NCI-H1105 (cell line): ENCODE results near the gene SLC45A3.
"Not testable (repeated sequence)": the region's sequence is repeated elsewhere in the genome, so short reads cannot be mapped to it uniquely, and the experiment has no call there.

ENCODE experiments used
- DNase-seq: peaks from one replicate; lab custom pipeline; 2025; lab: John Stamatoyannopoulos, UW

The SLC45A3 gene, protein sequence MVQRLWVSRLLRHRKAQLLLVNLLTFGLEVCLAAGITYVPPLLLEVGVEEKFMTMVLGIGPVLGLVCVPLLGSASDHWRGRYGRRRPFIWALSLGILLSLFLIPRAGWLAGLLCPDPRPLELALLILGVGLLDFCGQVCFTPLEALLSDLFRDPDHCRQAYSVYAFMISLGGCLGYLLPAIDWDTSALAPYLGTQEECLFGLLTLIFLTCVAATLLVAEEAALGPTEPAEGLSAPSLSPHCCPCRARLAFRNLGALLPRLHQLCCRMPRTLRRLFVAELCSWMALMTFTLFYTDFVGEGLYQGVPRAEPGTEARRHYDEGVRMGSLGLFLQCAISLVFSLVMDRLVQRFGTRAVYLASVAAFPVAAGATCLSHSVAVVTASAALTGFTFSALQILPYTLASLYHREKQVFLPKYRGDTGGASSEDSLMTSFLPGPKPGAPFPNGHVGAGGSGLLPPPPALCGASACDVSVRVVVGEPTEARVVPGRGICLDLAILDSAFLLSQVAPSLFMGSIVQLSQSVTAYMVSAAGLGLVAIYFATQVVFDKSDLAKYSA

DNA sequence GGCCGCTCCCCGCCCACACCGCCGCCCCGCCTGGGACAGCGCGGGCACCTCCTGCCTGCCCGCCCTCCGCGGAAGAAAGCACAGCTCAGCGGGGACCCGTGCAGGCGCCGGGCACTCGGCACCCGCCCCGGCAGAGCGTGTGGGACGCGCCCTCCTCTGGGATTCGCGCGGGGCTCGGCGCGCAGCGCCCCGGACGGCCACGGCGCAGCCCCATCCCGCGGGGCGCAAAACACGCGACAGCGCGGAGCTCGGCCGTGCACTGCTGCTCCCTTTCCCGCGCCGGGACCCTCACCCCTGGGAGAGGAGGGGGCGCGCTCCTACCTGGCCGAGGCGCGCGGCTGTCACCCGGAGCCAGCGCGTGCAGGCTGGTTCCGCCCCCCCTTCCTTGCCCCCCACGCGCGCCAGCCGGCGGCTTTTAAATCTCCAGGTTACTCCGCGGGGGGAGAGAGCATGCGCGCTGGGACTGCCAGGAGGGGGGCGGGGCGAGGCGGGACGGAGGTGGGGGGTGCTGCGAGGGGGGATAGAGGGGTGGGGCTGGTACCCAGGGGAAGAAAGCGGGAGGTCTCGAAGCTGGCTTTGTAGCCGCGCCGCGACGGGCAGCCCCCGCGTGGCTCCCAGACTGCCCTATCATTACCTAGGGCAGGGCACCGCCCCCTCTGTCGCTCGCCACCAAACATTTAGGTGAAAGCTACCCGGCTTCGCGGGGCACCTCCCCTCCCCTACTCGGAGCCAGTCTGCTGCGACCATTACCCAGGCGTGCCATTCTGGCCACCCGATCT lies at the start of gene SLC45A3:
TSS of gene SLC45A3 (minus strand) at position 437 of the 779 bp plus-strand sequence. CDS start 15,853 bp downstream, outside the sequence.
- DNase-seq, result peak; percentile 28

DNA sequence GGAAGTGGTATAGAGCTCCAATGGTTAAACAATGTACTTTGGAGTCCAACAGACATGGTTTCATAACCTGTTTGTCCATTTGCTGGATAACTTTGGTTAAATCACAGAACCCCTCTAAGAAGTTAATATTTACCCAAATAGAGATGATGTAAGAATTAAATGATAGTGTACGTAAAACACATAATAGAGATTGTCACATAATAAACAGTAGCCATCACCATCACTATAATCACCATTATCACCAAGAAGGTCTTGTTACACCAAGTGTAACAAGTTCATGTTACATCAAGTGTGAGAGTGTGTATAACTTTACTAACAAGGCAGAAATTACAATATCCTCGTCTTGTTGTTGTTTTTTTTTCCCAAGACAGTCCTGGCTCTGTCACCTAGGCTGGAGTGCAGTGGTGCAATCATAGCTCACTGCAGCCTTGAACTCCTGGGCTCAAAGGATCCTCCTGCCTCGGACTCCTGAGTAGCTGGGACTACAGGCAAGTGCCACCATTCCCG lies 46.4 kb upstream of the SLC45A3 start:
- no peak for DNase-seq

DNA sequence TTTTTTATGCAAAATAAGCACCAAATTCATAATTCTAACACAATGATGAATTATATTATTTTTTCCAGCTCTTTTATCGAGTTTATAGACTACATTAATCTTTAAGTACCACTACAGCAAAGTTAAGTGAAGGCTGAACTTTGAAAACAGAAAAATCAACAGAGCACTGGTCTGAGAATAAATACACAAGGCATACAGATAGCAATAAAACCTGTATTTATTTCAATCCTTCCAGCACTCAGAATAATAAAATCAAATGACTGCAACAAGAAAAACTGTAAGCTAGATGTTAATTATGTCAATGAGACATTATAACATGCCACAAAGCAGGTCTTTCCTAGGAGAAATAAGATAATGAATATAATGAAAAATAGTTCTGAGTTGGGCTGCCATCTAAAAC lies 45.2 kb upstream of the SLC45A3 start:
- DNase-seq, result no peak

DNA sequence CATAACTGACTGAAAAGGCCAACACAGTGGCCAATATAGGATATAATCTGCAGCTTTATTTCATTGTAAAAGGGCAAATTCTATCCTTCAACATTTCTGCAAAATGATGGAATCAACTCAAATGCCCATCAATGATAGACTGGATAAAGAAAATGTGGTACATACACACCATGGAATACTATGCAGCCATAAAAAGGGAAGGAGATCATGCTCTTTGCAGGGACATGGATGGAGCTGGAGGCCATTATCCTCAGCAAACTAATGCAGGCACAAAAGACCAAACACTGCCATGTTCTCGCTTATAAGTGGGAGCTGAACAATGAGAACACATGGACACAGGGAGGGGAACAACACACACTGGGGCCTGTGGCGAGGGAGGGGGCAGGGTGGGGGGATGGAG lies 40.4 kb upstream of the SLC45A3 start:
- DNase-seq, result not testable (repeated sequence)

DNA sequence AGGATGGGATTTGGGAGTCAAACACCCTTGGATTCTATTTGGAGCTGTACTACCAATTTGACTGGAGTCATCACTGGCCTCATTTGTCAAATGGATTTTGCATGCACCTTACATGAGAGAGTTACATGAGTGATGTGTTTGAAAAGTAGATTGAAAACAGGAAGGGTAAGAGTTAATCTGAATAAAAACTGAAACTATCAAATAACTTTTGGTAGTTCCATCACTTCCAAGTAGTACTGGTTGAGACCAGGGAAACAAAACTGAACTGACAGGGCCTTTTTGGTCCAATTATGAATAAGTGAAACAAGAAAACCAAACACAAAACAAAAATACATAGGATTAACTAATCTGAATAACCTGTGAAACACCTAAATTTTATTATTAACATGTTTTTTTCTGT lies 39.5 kb upstream of the SLC45A3 start:
- no peak for DNase-seq

DNA sequence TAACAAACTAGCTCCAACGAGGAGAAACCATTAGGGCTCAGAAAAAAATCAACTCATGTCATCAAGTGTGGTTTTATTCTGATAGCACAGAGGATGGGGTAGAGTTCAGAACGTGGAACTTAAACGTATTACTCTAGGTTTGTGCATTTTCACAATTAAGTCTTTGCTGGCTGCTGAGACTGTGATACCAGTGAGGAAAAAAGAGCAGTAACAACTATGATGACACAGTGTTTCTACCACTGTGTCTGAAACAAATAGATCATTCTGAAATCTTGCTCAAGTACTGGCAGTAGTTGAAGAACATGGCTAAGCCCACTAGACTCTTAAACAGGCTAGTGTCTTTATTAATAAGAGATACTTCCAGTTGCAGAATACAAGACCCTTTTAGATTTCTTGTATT lies 38.7 kb upstream of the SLC45A3 start:
- DNase-seq, result no peak

DNA sequence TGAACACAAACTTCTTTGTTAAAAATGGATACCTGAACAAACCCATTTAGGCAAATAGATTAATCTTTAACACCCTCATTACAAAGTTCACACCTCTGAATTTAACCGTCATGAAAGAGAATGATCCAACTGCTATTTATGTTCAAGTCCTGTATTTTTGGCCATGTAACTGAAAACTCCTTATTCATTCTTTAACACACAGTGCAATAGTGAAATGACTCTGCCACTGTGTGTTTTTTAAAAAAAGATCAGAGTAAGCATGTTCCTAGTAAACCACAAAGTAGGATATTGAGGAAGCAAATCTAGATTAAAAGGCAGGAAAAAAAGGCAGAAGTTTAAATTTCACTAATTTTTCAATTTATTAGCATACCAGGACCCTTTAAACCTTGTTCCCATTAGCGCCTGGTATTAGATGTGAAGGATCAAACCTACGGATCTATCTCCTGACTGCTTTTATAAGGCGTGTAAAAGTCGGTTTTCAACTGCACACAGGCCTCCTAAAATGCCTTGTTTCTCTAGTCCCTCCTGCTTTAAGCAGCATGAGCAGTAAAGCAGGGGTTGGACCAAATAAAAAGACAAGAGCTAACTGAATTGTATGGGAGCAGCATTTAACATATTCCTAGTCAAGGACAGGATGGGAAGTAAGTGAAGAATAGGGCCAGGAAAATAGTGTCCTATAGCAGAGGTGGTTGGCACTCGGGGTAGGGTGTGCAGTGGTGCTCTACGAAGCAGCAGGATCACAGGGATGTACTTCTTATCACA lies 36.2 kb upstream of the SLC45A3 start:
- DNase-seq, result no peak

DNA sequence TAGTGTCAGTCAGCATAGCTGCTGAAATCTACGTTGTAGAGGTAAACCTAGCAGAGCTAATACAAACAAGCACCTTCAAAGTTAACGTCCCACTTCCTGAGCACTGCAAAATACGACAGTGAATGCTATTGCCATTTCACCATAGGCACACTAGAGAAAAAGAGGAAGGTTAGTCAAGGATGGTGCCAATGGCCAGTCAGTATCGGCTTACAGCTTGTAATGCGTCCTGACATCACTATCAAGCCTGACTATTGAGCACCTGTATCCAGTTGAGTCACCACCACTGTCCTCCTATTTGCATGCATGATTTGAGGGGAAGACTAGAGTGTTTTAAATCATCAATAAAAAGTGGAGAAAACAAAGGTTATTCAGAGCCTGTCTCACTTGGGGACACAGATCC lies 35.3 kb upstream of the SLC45A3 start:
- DNase-seq, result no peak

DNA sequence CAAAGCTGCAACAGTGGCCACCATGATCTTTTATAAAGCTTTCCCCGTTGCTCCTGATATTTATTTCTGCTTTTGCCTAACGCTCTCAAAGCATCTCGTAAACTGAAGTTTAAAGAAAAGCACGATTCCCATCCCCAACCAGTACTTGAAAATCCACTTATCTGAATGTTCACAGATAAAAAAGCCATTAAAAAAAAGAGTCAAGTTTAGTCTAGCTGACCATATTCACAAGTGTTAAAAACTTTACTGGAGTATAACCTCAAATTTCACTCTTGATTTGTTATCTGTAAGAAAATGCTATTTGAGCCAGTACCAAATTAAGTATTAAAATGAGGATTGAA lies 34.6 kb upstream of the SLC45A3 start:
- DNase-seq, result no peak

DNA sequence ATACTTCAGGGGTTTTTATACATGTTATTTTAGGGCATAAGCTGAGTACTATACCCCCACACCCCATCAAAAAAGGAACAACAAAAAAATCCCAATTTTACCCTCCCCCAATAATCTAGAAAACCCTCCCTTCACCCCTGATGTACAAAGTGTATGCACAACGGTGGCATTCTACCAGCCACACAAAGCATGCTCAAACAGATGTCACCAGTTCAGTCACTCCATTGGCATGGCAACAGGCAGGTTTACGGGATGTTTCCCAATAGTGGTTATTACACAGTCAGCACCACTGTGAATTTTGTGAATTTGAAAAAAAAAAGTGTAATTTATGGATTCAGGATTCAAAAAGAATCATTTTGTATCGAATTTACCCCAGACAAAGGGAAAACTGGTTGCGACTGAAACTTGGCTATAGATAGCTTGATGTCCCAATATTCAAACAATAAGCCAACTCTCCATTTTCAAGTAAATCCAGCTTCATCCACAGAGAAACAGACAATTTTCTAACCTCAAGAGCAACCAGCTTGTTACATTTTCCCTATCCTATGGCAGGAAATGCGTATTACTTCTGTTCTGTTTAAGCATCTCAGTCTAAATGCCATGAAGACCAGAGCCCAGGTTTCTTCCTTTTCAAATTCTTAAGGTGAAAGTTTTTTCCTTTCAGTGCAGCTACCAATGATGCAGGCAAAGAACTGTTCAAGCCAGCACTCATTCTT lies 34.0 kb upstream of the SLC45A3 start:
- no peak for DNase-seq

DNA sequence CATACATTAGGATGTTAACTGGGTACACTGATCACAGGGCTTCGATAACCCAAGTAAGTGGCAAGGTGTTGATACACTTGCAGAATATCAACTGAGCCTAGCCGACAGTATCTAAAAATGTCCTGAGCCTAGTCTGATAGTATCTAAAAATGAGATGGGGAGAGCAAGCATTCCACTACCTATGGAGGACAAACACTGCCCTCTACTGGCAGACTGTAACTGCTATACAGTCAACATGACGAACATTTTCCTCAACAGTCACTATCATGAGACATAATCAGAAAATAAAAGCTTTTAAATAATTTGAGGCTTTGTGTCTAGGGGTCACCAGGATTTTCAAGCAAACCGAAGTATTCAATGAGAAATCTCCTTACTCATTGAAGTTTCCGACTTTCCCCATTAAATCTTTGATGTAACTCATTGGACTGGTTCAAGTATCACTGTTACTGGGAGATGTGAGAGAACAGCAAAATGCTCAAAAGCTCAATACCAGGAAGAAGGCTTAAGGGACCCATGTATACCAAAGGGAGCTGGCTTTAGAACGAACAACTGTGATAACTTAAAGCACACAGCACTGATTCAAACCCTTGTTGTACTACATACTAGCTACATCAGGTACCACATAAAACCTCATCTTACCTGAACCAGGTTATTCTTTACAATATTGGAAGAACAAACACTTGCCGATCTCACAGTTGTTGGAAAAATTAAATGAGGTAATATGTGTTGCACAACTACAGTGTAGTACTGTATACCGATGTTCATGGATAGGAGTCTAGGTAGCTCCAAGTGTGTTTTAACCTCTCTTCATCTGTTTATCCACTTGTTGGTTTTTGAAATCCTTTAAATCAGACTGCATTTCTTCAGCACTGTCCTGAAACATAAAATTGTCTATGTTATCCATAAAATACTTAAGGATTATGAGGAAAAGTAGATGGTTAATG lies 31.1 kb upstream of the SLC45A3 start:
- peak; percentile 51 for DNase-seq

DNA sequence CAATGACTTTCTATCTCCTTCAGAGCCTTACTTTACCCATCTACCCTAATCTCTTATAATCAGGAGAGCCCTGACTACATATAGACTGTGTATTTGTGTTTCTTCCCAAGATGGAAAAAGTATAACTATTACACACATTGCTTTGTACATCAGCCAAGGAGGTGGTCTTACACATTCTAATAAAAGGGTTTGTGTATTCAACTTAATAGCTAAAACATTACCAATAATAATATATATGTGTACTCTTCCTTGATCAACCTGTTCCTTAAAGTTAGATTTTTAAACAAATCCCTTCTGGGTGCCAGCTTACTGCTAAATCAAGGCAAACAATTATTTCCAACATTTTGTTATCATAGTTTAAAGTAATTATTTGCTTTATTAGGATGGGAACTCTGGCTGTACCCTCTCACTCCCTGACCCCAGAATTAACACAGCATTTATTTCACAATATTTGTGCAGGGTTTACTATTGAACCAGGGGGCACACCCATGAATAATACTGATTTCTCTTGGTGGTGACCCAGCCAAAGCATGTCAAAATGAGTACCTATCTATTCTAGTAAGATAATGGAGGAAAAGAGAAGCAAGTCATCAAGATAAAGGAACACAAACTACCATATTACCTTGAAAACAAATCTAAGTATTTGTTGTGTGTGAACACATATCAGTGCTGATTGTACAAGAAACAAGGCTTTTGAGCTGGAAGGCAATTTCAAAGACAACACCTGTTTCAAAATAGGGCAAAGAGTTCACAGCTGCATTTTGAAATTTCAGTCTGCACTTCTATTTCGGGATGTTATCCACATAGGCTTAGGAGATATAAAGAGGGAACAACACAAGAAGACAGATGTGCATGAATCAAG lies 30.1 kb upstream of the SLC45A3 start:
- no peak for DNase-seq

DNA sequence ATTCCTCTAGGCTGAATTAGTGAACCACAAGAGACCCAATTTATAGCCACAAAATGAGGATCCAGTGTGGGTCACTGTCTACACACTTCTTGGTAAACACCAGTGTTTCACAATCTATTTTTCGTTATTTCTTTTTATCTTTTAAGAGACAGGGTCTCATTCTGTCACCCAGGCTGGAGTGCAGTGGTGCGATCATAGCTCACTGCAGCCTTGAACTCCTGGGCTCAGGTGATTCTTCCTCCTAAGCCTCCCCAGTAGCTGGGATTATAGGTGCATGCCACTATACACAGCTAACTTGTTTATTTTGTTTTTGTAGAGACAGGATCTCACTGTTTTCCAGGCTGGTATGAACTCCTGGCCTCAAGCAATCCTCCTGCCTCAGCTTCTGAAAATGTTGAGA lies 29.3 kb upstream of the SLC45A3 start:
- DNase-seq, result no peak

DNA sequence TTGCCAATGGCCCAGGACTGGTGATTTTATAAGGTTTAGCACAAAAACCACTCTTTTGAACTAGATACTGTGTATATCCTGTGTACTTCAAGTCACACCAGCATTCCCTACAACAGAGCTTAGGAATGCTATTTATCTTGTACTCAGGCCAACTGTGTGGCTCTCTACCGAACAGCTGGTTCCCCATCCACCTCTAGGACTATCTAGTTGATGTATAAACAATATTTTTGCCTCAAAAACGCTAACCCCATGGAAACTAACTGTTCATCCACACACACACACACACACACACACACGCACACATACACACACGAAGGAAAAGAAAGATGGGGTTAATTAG lies 28.7 kb upstream of the SLC45A3 start:
- no peak for DNase-seq

DNA sequence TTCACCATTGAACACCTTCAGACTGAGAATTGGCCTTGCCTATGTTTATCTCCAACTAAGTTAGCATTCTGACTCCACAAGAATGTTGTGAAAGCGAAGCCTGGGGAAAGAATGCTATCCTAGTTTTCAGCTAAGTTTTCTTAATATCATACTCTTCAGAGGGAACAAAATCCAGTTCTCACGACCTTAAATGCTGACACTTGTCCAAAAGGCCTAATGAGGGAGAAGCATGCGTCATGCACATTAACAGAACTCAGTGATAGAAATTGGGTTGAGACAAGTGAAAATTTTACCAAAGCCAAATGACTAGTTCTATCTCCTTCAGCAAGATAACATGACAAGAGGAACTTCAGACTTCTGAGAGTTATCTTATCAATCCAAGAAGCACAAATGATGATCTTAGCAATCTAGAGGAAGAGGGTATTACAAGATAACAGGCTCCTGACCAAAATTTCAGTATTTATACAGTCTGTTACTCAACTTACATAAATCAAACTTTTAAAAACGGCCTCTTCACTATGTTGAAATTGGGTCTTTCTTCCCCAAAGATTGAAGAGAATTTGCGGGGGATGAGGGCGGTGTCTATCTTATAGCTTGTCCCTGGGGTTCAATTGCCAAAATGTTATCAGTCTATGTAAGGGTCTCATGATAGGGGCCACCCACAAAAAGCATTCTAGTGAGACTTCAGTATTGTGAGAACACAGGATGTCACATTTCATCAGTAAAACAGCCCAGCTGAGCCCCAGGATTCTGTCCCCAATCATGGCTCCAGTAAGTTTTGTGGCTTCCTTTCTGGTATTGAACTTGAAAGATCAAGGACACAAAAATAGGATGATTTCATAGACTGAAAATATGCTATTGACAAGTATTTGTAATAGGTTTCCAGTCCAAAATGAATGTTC lies 26.5 kb upstream of the SLC45A3 start:
- DNase-seq, result no peak

DNA sequence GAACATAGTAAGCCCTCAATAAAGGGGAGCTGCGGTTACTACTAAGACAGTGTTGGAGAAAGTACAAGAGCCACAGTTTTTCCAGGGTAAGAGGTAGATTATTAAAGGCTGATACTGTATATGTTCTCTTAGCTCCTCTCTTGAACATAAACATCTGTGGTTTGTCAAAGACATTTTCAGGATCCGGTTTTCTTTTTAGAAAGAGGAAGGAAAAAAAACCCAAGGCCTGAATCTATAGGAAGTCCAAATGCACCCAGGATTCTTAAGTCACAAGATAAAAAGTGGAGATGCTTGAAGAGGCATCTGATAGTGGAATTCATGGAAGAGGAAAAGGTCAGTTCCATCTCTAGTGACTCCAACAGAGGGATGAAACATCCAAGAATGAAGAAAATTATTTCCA lies 24.6 kb upstream of the SLC45A3 start:
- no peak for DNase-seq

DNA sequence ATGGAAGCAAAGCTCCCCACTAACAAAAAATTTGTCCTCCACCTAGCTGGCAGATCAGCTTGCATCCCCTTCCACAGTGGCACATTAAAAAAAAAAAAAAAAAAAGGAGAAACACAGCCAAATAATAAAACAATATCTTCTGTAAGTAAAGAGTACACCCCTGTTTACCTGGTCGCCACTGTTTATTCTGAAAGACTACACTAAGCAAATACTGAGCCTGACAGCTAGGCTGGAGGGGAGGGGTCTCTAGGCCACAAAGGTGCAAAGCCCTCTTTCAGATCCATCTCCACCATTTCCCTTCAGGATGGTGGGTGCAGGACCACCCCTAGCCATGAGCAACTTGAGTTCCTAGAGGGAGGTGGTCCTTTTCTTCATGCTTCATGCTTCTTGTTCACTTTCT lies 22.8 kb upstream of the SLC45A3 start:
- no peak for DNase-seq

DNA sequence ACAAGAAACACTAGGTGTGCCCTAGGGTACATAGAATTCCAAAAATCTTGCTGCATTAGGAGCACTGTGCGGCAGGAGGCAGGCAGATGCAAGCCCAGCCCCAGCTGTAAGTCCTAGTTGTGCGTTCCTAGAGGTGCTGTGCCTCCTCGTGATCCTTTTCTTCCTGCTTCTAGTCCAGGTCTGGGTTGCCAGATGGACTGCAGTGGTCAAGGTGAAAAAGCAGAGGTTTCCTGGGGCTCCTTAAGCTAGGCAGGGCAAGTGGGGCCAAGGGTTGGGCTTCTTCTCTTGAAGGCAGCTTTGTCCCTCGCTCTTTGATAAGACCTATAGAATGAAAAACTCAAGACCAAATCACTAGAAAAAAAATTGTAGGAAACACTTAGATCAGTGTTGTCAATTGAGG lies 21.6 kb upstream of the SLC45A3 start:
- no peak for DNase-seq

DNA sequence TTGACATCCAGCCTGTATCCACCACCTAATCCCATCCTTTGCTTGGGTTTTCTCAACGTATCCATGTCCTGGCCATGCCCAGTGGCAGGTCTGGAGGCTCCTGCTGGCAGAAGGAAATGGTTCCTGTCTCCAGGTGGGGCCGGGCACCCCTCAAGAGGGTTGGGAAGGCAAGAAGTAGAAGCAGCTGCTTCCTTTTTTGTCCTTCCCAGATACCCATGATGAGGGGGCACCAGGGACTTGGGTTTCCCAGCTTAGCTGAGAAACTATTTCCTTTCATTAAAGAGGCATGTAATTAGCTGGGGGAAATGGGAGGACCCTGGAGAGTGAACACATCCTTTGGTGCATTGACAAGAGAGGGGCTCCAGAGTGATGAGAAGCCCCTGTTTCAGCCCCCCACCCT lies 21.1 kb upstream of the SLC45A3 start:
- DNase-seq, result no peak
